Inferior parietal cortex (tissue), 1 donor: ENCODE data around the gene MTMR6.
"Not testable (repeated sequence)": the region's sequence is repeated elsewhere in the genome, so short reads cannot be mapped to it uniquely, and the experiment has no call there.

Experiments
- DNase-seq: peaks from one replicate; pipeline ENCODE4 v3.0.0-alpha.2; 2016; ENCODE audit errors: extremely low spot score

MTMR6 gene

GRCh38 chr13:25286969-25287961 lies at the start of gene MTMR6:
Gene MTMR6, minus strand, starts transcription at chr13:25287488. Its CDS starts 241 bp downstream, at chr13:25287247.
- peak; percentile 88 for DNase-seq

- no peak for DNase-seq
Observed at GRCh38 chr13:25335856-25336255, 48.6 kb upstream of the MTMR6 start.

- no peak for DNase-seq
Observed at GRCh38 chr13:25330541-25330940, 43.3 kb upstream of the MTMR6 start.

GRCh38 chr13:25329706-25330105 lies 42.4 kb upstream of the MTMR6 start:
- no peak for DNase-seq

- DNase-seq = no peak
Observed at GRCh38 chr13:25324100-25324499, 36.8 kb upstream of the MTMR6 start.

- no peak for DNase-seq
Observed at GRCh38 chr13:25319771-25320170, 32.5 kb upstream of the MTMR6 start.

GRCh38 chr13:25318946-25319345 lies 31.7 kb upstream of the MTMR6 start:
- DNase-seq = not testable (repeated sequence)

GRCh38 chr13:25310891-25311290 lies 23.6 kb upstream of the MTMR6 start:
- DNase-seq = no peak

- DNase-seq = no peak
Observed at GRCh38 chr13:25306671-25307464, 19.6 kb upstream of the MTMR6 start.

GRCh38 chr13:25302121-25302520 lies 14.8 kb upstream of the MTMR6 start:
- DNase-seq = no peak

- peak; percentile 98 for DNase-seq
Observed at GRCh38 chr13:25301347-25302113, 14.2 kb upstream of the MTMR6 start, which contains the start of gene NUP58. Gene NUP58, plus strand, starts transcription at chr13:25301625. Its CDS starts 149 bp downstream, at chr13:25301774.

GRCh38 chr13:25300861-25301346 lies 13.6 kb upstream of the MTMR6 start:
- no peak for DNase-seq

GRCh38 chr13:25295701-25296100 lies 8.4 kb upstream of the MTMR6 start:
- DNase-seq = no peak

GRCh38 chr13:25295228-25295627 lies 7.9 kb upstream of the MTMR6 start:
- no peak for DNase-seq

- DNase-seq = no peak
Observed at GRCh38 chr13:25292301-25292700, 5.0 kb upstream of the MTMR6 start.

- DNase-seq = no peak
Observed at GRCh38 chr13:25291691-25292090, 4.4 kb upstream of the MTMR6 start.

GRCh38 chr13:25288966-25289365 lies 1.7 kb upstream of the MTMR6 start:
- DNase-seq = no peak

GRCh38 chr13:25286308-25286968 lies 850 bp downstream of the MTMR6 start:
- DNase-seq = peak; percentile 51

GRCh38 chr13:25281935-25282332 lies 5.4 kb downstream of the MTMR6 start:
- DNase-seq = no peak

- DNase-seq = no peak
Observed at GRCh38 chr13:25281193-25281934, 5.9 kb downstream of the MTMR6 start.
